Activated CD8-positive, alpha-beta T cell treated with anti-CD3 and anti-CD28 coated beads for 36 hours (primary cell): ENCODE results near the gene CELA2A. TPM values are rescaled to one million over a fixed set of nuclear protein-coding genes. Genes with fewer than 3 reads are reported as not detected.

Experiments
- ATAC-seq: fragments of 200-7000 bp; cut with Tn5 transposase; one replicate; pipeline ENCODE4 v1.10.0; 2021; ENCODE audit warnings: mild to moderate bottlenecking, moderate library complexity
- CTCF ChIA-PET: fragments of 350-600 bp; sonication (Branson Sonifier 250); formaldehyde crosslinking; loops from one replicate; lab custom pipeline; 2021; ENCODE audit warnings: antibody characterized with exemption; lab: Charles Lee
- POLR2A ChIA-PET: fragments of 350-600 bp; sonication (Branson Sonifier 250); formaldehyde crosslinking; loops from one replicate; lab custom pipeline; 2021; ENCODE audit warnings: antibody characterized with exemption; lab: Charles Lee
- DNase-seq: peaks from one replicate; pipeline ENCODE4 v3.0.0-alpha.2; 2020
- H3K27ac Mint-ChIP-seq: one replicate; pipeline ENCODE4 v1.8.0; 2021; ENCODE audit warnings: mild to moderate bottlenecking, mixed read lengths
- H3K27me3 Mint-ChIP-seq: one replicate; pipeline ENCODE4 v1.8.0; 2021; ENCODE audit warnings: mixed read lengths
- H3K36me3 Mint-ChIP-seq: one replicate; pipeline ENCODE4 v1.8.0; 2021; ENCODE audit warnings: low read depth, mixed read lengths
- H3K4me1 Mint-ChIP-seq: one replicate; pipeline ENCODE4 v1.8.0; 2021; ENCODE audit warnings: low read depth, mixed read lengths
- H3K4me3 Mint-ChIP-seq: one replicate; pipeline ENCODE4 v1.8.0; 2021; ENCODE audit warnings: mild to moderate bottlenecking, moderate library complexity, mixed read lengths
- H3K9me3 Mint-ChIP-seq: one replicate; pipeline ENCODE4 v1.8.0; 2021; ENCODE audit warnings: mixed read lengths
- CTCF ChIP-seq: fragments of 200-600 bp; IDR thresholded peaks from one replicate; pipeline ENCODE4 v1.8.0; 2022; ENCODE audit warnings: antibody characterized with exemption, mild to moderate bottlenecking
- intact Hi-C: fragments of 100-400 bp; cut with micrococcal nuclease; formaldehyde crosslinking; loops from one replicate; pipeline ENCODE4 v1.10.0; 2022
- total RNA-seq, 2 experiments: library from RNA; stranded (reverse); gene quantifications; one replicate each; pipeline ENCODE4 v1.2.3, GENCODE V29; 2021

The CELA2A gene
- total RNA-seq, 2 experiments from 2014 or later: not detected

GRCh38 chr1:15448877-15449462 is 7.6 kb upstream of the CELA2A start:
- H3K27me3 Mint-ChIP-seq: peaks cover 7% of the 10 kb centered on the region
- no peak overlapping the region for H3K4me3 Mint-ChIP-seq
- POLR2A ChIA-PET: no interaction called here
- H3K9me3 Mint-ChIP-seq: no peaks in the 10 kb centered on the region
- ATAC-seq (no peak), DNase-seq (no peak)
- H3K27ac Mint-ChIP-seq: no peak overlapping the region
- CTCF ChIA-PET: no interaction called here
- no peaks in the 10 kb centered on the region for H3K36me3 Mint-ChIP-seq
- H3K4me1 Mint-ChIP-seq: peaks cover 5% of the 10 kb centered on the region
- intact Hi-C loops: no loop called here
- TF ChIP-seq CTCF: no peak

- Mint-ChIP-seq H3K27ac (no peak overlapping the region), H3K27me3 (peaks cover 7% of the 10 kb centered on the region), H3K36me3 (no peaks in the 10 kb centered on the region), H3K4me1 (peaks cover 5% of the 10 kb centered on the region), H3K4me3 (no peak overlapping the region), H3K9me3 (no peaks in the 10 kb centered on the region)
- ChIA-PET CTCF (no interaction called here), POLR2A (no interaction called here)
- intact Hi-C loops: no loop called here
- ATAC-seq (no peak), DNase-seq (no peak)
- no peak for TF ChIP-seq CTCF
These were observed 7.0 kb upstream of the CELA2A start for GRCh38 chr1:15449567-15449966.

DNA sequence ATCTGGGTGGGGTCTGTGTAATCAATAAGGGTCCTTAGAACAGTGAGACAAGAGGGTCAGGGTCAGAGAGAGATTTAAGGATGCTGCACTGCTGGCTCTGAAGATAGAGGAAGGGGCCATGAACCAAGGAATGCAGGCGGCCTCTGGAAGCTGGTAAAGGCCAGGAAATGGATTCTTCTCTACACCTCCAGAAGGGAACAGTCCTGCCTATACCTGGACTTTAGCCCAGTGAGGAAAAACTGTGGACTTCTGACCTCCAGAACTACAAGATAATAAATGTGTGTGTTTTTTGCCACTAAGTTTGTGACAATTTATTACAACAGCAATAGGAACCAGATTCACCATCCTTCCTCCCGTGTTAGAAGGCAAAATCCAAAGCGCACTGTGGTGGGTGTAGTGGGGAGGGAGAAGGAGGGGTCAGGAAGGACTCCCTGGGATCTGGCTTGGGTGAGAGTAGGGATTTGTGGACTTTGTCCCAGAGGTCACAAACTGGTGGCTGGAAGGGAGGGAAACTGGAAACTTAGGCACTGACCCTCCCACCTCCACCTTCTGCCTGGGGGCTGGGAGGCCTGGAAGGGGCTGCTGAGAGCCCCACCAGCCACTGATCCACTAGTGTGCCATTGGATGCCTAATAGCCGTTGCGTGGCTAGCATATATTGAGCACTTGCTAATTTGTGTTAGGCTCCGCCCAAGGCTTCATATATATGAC is 5.4 kb upstream of the CELA2A start:
- CTCF ChIA-PET: interaction anchor here (0.9 kb wide), 1 partner anchor 147 kb away, joined by 3 read pairs; no protein-coding TSS in a partner anchor
- H3K9me3 Mint-ChIP-seq: no peaks in the 10 kb centered on the region

GRCh38 chr1:15452216-15452615 is 4.3 kb upstream of the CELA2A start:
- no peak for ATAC-seq
- H3K27me3 Mint-ChIP-seq: peaks cover 10% of the 10 kb centered on the region
- H3K27ac Mint-ChIP-seq: no peak overlapping the region

More for the DNA sequence above, 5.4 kb upstream of the CELA2A start:
- H3K4me3 Mint-ChIP-seq: no peak overlapping the region
- ATAC-seq (no peak), DNase-seq (no peak)
- intact Hi-C loops: no loop called here
- H3K27ac Mint-ChIP-seq: no peak overlapping the region
- no peak for TF ChIP-seq CTCF
- POLR2A ChIA-PET: no interaction called here
- no peaks in the 10 kb centered on the region for H3K4me1 Mint-ChIP-seq
- no peaks in the 10 kb centered on the region for H3K36me3 Mint-ChIP-seq
- H3K27me3 Mint-ChIP-seq: peaks cover 6% of the 10 kb centered on the region

More at GRCh38 chr1:15452216-15452615, 4.3 kb upstream of the CELA2A start:
- Mint-ChIP-seq H3K4me1 (no peaks in the 10 kb centered on the region), H3K4me3 (no peak overlapping the region), H3K36me3 (no peaks in the 10 kb centered on the region), H3K9me3 (no peaks in the 10 kb centered on the region)
- ChIA-PET POLR2A (no interaction called here), CTCF (interaction anchor here (0.9 kb wide), 1 partner anchor 129 kb away, joined by 3 read pairs; no protein-coding TSS in a partner anchor)
- no peak for DNase-seq
- TF ChIP-seq CTCF: no peak
- intact Hi-C loops: no loop called here
